Calu3 (cell line): ENCODE results near the gene TTC23. TPM values are rescaled to one million over a fixed set of nuclear protein-coding genes. Genes with fewer than 3 reads are reported as not detected.

Experiments used
- BruUV-seq: library from RNA; stranded (reverse); fragments of 400-500 nt; replicated peaks from 2 replicates; lab custom pipeline; 2021; lab: Mats Ljungman, UMichigan
- CTCF ChIA-PET: fragments of 300-600 bp; sonication (Branson Sonifier 250); formaldehyde crosslinking; loops from one replicate; lab custom pipeline; 2022; ENCODE audit warnings: antibody characterized with exemption; lab: Charles Lee
- DNase-seq: peaks from one replicate; pipeline ENCODE4 v3.0.0; 2022
- H3K27ac Mint-ChIP-seq: one replicate; pipeline ENCODE4 v1.8.0; 2022; ENCODE audit warnings: mixed read lengths; ENCODE audit not compliant: unreplicated experiment
- H3K27me3 Mint-ChIP-seq: one replicate; pipeline ENCODE4 v1.8.0; 2022; ENCODE audit warnings: mixed read lengths; ENCODE audit not compliant: unreplicated experiment
- H3K36me3 Mint-ChIP-seq: one replicate; pipeline ENCODE4 v1.8.0; 2022; ENCODE audit warnings: mild to moderate bottlenecking, moderate library complexity, mixed read lengths; ENCODE audit not compliant: insufficient read depth, unreplicated experiment
- H3K4me1 Mint-ChIP-seq: one replicate; pipeline ENCODE4 v1.8.0; 2022; ENCODE audit warnings: mild to moderate bottlenecking, low read depth, mixed read lengths; ENCODE audit not compliant: unreplicated experiment
- H3K4me3 Mint-ChIP-seq: one replicate; pipeline ENCODE4 v1.8.0; 2022; ENCODE audit warnings: mild to moderate bottlenecking, low read depth, moderate library complexity, mixed read lengths; ENCODE audit not compliant: unreplicated experiment
- H3K9me3 Mint-ChIP-seq: one replicate; pipeline ENCODE4 v1.8.0; 2022; ENCODE audit warnings: low read depth, mixed read lengths; ENCODE audit not compliant: unreplicated experiment
- CTCF ChIP-seq: fragments of 200-600 bp; IDR thresholded peaks from one replicate; pipeline ENCODE4 v1.8.0; 2022; ENCODE audit warnings: antibody characterized with exemption; ENCODE audit not compliant: unreplicated experiment
- intact Hi-C: fragments of 100-400 bp; cut with micrococcal nuclease; formaldehyde crosslinking; loops from one replicate; pipeline ENCODE4 v1.10.0; 2022; ENCODE audit not compliant: unreplicated experiment
- total RNA-seq: library from RNA; stranded (reverse); gene quantifications from 2 replicates; pipeline ENCODE4 v1.2.3, GENCODE V29; 2022

Gene TTC23
- total RNA-seq, 1 experiment from 2014 or later: 18.9 TPM

GRCh38 chr15:99283717-99284116 is 34.3 kb upstream of the TTC23 start:
- CTCF ChIA-PET: no interaction called here

GRCh38 chr15:99282586-99282985 is 33.2 kb upstream of the TTC23 start:
- CTCF ChIA-PET: interaction anchor here (2.0 kb wide), 1 partner anchor 422 kb away, joined by 12 read pairs; no protein-coding TSS in a partner anchor
- no peak overlapping the region for H3K27ac Mint-ChIP-seq
- no peaks in the 10 kb centered on the region for H3K36me3 Mint-ChIP-seq
- H3K4me3 Mint-ChIP-seq: no peak overlapping the region
- intact Hi-C loops: no loop called here
- H3K9me3 Mint-ChIP-seq: no peaks in the 10 kb centered on the region
- H3K27me3 Mint-ChIP-seq: no peaks in the 10 kb centered on the region
- no TSS peak for BruUV-seq
- DNase-seq: no peak
- no peaks in the 10 kb centered on the region for H3K4me1 Mint-ChIP-seq
- no peak for TF ChIP-seq CTCF

More at GRCh38 chr15:99283717-99284116, 34.3 kb upstream of the TTC23 start:
- H3K27ac Mint-ChIP-seq: no peak overlapping the region
- no peaks in the 10 kb centered on the region for H3K27me3 Mint-ChIP-seq
- H3K4me1 Mint-ChIP-seq: no peaks in the 10 kb centered on the region
- H3K36me3 Mint-ChIP-seq: no peaks in the 10 kb centered on the region
- intact Hi-C loops: no loop called here
- DNase-seq: no peak
- TF ChIP-seq CTCF: no peak
- H3K9me3 Mint-ChIP-seq: no peaks in the 10 kb centered on the region
- H3K4me3 Mint-ChIP-seq: no peak overlapping the region
- BruUV-seq: no TSS peak

GRCh38 chr15:99282121-99282520 is 32.7 kb upstream of the TTC23 start:
- Mint-ChIP-seq H3K4me3 (no peak overlapping the region), H3K27me3 (no peaks in the 10 kb centered on the region), H3K4me1 (no peaks in the 10 kb centered on the region), H3K9me3 (no peaks in the 10 kb centered on the region), H3K27ac (no peak overlapping the region), H3K36me3 (no peaks in the 10 kb centered on the region)
- CTCF ChIA-PET: interaction anchor here (1.0 to 2.0 kb wide), 2 partner anchors 9 to 422 kb away, joined by 3 to 12 read pairs; no protein-coding TSS in a partner anchor
- no peak for TF ChIP-seq CTCF
- no TSS peak for BruUV-seq
- no peak for DNase-seq
- intact Hi-C loops: no loop called here

GRCh38 chr15:99279827-99280226 is 30.4 kb upstream of the TTC23 start:
- H3K4me3 Mint-ChIP-seq: no peak overlapping the region
- intact Hi-C loops: loop anchor here (10.0 kb wide), 2 partner anchors 645 to 1065 kb away; partner anchors contain the start of gene ADAMTS17
- H3K4me1 Mint-ChIP-seq: no peaks in the 10 kb centered on the region
- DNase-seq: no peak
- H3K36me3 Mint-ChIP-seq: no peaks in the 10 kb centered on the region
- H3K27ac Mint-ChIP-seq: no peak overlapping the region
- no TSS peak for BruUV-seq
- TF ChIP-seq CTCF: no peak
- no peaks in the 10 kb centered on the region for H3K27me3 Mint-ChIP-seq
- no peaks in the 10 kb centered on the region for H3K9me3 Mint-ChIP-seq
- CTCF ChIA-PET: interaction anchor here (0.6 kb wide), 1 partner anchor 1030 kb away, joined by 3 read pairs; no protein-coding TSS in a partner anchor
